Osteoblast (primary cell): ENCODE data around the gene CDT1. TPM values are rescaled to one million over a fixed set of nuclear protein-coding genes. Genes with fewer than 3 reads are reported as not detected.

Source experiments
- DNase-seq: peaks from one replicate; pipeline ENCODE4 v3.0.0; 2011; ENCODE audit warnings: low spot score, mixed read lengths; ENCODE audit not compliant: insufficient read length; ENCODE audit errors: missing footprints
- H2AFZ ChIP-seq: 2 replicates; pipeline ENCODE4 v1.6.0; 2011; ENCODE audit warnings: mild to moderate bottlenecking, low read length
- H3K27ac ChIP-seq: 2 replicates; pipeline ENCODE4 v1.5.1; 2011; ENCODE audit warnings: mild to moderate bottlenecking, low read depth, low read length, moderate library complexity
- H3K27me3 ChIP-seq: 2 replicates; pipeline ENCODE4 v1.6.0; 2012; ENCODE audit warnings: mild to moderate bottlenecking, control low read depth, inconsistent platforms, low read length, moderate library complexity; ENCODE audit not compliant: insufficient read depth
- H3K36me3 ChIP-seq: 2 replicates; pipeline ENCODE4 v1.5.1; 2011; ENCODE audit warnings: mild to moderate bottlenecking, low read length, control low read depth, moderate library complexity; ENCODE audit not compliant: insufficient read depth
- H3K4me1 ChIP-seq: 2 replicates; pipeline ENCODE4 v1.5.1; 2011; ENCODE audit warnings: mild to moderate bottlenecking, low read length, control low read depth, moderate library complexity; ENCODE audit not compliant: insufficient read depth
- H3K4me2 ChIP-seq: 2 replicates; pipeline ENCODE4 v1.6.0; 2011; ENCODE audit warnings: mild to moderate bottlenecking, low read length; ENCODE audit not compliant: insufficient read depth
- H3K4me3 ChIP-seq: fragments of 200-600 bp; sonication (generic); 3 replicates; pipeline ENCODE4 v1.5.1; 2012; ENCODE audit warnings: mild to moderate bottlenecking, low read length, inconsistent platforms; ENCODE audit not compliant: insufficient read depth
- H3K79me2 ChIP-seq: 2 replicates; pipeline ENCODE4 v1.6.0; 2012; ENCODE audit warnings: mild to moderate bottlenecking, low read length, control low read depth, inconsistent platforms; ENCODE audit not compliant: insufficient read depth
- H3K9me3 ChIP-seq: 2 replicates; pipeline ENCODE4 v1.5.1; 2011; ENCODE audit warnings: low read depth, low read length, control low read depth
- H4K20me1 ChIP-seq: 2 replicates; pipeline ENCODE4 v1.6.0; 2012; ENCODE audit warnings: mild to moderate bottlenecking, low read length, control low read depth; ENCODE audit not compliant: insufficient read depth
- CTCF ChIP-seq: IDR thresholded peaks from 2 replicates; pipeline ENCODE4 v1.5.1; 2011; ENCODE audit warnings: mild to moderate bottlenecking, low read depth, low read length, moderate library complexity; ENCODE audit errors: extremely low read depth
- total RNA-seq: library from RNA; depleted of rRNA; stranded (reverse); fragments of >200 nt; gene quantifications from 2 replicates; pipeline ENCODE4 v1.2.3, GENCODE V29; 2012

The CDT1 gene
- total RNA-seq, 1 donor, result 2.9 TPM

GRCh38 chr16:88815901-88816589 lies 12.5 kb downstream of the CDT1 start:
- H3K4me1 ChIP-seq, result peaks cover 7% of the 10 kb centered on the region
- H4K20me1 ChIP-seq, result no peaks in the 10 kb centered on the region
- H3K79me2 ChIP-seq, result no peaks in the 10 kb centered on the region
- H3K36me3 ChIP-seq, result no peaks in the 10 kb centered on the region
- no peaks in the 10 kb centered on the region for H3K27me3 ChIP-seq
- TF ChIP-seq CTCF, result peak; percentile 63
- no peak overlapping the region for H3K4me2 ChIP-seq
- no peak overlapping the region for H2AFZ ChIP-seq
- DNase-seq, result no peak
- H3K4me3 ChIP-seq, result no peak overlapping the region
- no peak overlapping the region for H3K27ac ChIP-seq
- no peaks in the 10 kb centered on the region for H3K9me3 ChIP-seq

- peaks cover 6% of the 10 kb centered on the region for H3K4me1 ChIP-seq
- no peak overlapping the region for H2AFZ ChIP-seq
- H3K27ac ChIP-seq, result no peak overlapping the region
- TF ChIP-seq CTCF, result no peak
- DNase-seq, result no peak
- H3K79me2 ChIP-seq, result no peaks in the 10 kb centered on the region
- no peaks in the 10 kb centered on the region for H3K9me3 ChIP-seq
- H3K4me3 ChIP-seq, result no peak overlapping the region
- H3K27me3 ChIP-seq, result no peaks in the 10 kb centered on the region
- H3K36me3 ChIP-seq, result no peaks in the 10 kb centered on the region
- H3K4me2 ChIP-seq, result no peak overlapping the region
- H4K20me1 ChIP-seq, result no peaks in the 10 kb centered on the region
These were observed 13.3 kb downstream of the CDT1 start for GRCh38 chr16:88816736-88817535.

GRCh38 chr16:88817785-88818574 lies 14.4 kb downstream of the CDT1 start:
- Histone ChIP-seq H2AFZ (no peak overlapping the region), H4K20me1 (no peaks in the 10 kb centered on the region), H3K4me3 (no peak overlapping the region), H3K79me2 (no peaks in the 10 kb centered on the region), H3K36me3 (no peaks in the 10 kb centered on the region), H3K4me1 (no peaks in the 10 kb centered on the region), H3K4me2 (no peak overlapping the region), H3K27me3 (no peaks in the 10 kb centered on the region), H3K9me3 (no peaks in the 10 kb centered on the region), H3K27ac (no peak overlapping the region)
- TF ChIP-seq CTCF, result no peak
- no peak for DNase-seq

GRCh38 chr16:88818575-88818874 lies 14.9 kb downstream of the CDT1 start:
- Histone ChIP-seq H4K20me1 (no peaks in the 10 kb centered on the region), H3K27ac (no peak overlapping the region), H3K36me3 (no peaks in the 10 kb centered on the region), H3K79me2 (no peaks in the 10 kb centered on the region), H3K27me3 (no peaks in the 10 kb centered on the region), H3K4me2 (no peak overlapping the region), H3K4me1 (no peaks in the 10 kb centered on the region), H2AFZ (no peak overlapping the region), H3K4me3 (no peak overlapping the region), H3K9me3 (no peaks in the 10 kb centered on the region)
- no peak for TF ChIP-seq CTCF
- DNase-seq, result no peak
